ENCODE data around the gene ASTN1. TPM values are rescaled to one million over a fixed set of nuclear protein-coding genes. Genes with fewer than 3 reads are reported as not detected.

ASTN1 gene
- total RNA-seq (2011; cell fraction: chromatin; rRNA removed; ENCODE audit: low replicate concordance), result 0.18 and 0.21 TPM in 2 replicates
- total RNA-seq (2011; cell fraction: nucleolus; rRNA removed), result 0.13 and 0.33 TPM in 2 replicates
- total RNA-seq (2011; cell fraction: nucleoplasm; rRNA removed), result 0.22 and 0.23 TPM in 2 replicates
- total RNA-seq (2014; rRNA removed), result 0.05 and 0.33 TPM in 2 replicates
- 0.18 and 0.22 TPM in 2 replicates for total RNA-seq (2014; rRNA removed; fragmentation: Illumina TruSeq; extraction: Trizol)
- 0.15 and 0.18 TPM in 2 replicates for total RNA-seq (2015; rRNA removed; fragmentation: Illumina TruSeq; extraction: Trizol)
- total RNA-seq (2021), result 0.11 and 0.22 TPM in 2 replicates
- polyA plus RNA-seq (2011; rRNA removed), result 0.01 and 0.08 TPM in 2 replicates
- 0.03 and 0.18 TPM in 2 replicates for polyA plus RNA-seq (2011; cell fraction: cytosol; rRNA removed)
- polyA plus RNA-seq (2011; cell fraction: nucleus; rRNA removed), result 0.01 and 0.10 TPM in 2 replicates
- 0.17 and 0.43 TPM in 2 replicates for polyA plus RNA-seq (2012)
- 0.14 and 0.16 TPM in 2 replicates for polyA plus RNA-seq (2014; fragmentation: Illumina TruSeq; extraction: Trizol)
- under 1 TPM; 0.15 to 0.22 TPM for polyA plus RNA-seq (2014; fragmentation: Nextera tagmentation; extraction: Ambion mirVana)
- polyA plus RNA-seq (2014; rRNA removed), result 0.20 TPM in 2 replicates
- polyA minus RNA-seq (2011; rRNA and poly(A)+ RNA removed), result 0.03 TPM in 1 of 2 replicates, not detected in the other
- not detected in 2 replicates for polyA minus RNA-seq (2011; cell fraction: cytosol; rRNA and poly(A)+ RNA removed)
- polyA minus RNA-seq (2011; cell fraction: nucleus; rRNA and poly(A)+ RNA removed), result 0.13 TPM in 1 of 2 replicates, not detected in the other
- percentile 9 among the genes with signal in this experiment for Bru-seq, nascent RNA
- BruChase-seq, experiment 1, labeled RNA remaining after a 2-hour chase, result percentile 14 among the genes with signal in this experiment
- BruChase-seq, experiment 2, labeled RNA remaining after a 6-hour chase, result percentile 13 among the genes with signal in this experiment
- long read RNA-seq, experiment 1, partial matches to known transcripts, result 0 of 1 reads
- long read RNA-seq, experiment 1, other reads (novel, unspliced or antisense), result 1 of 1 reads
- long read RNA-seq, experiment 2, result 0 reads
- long read RNA-seq, experiment 3, partial matches to known transcripts, result 0 of 2 reads
- long read RNA-seq, experiment 3, other reads (novel, unspliced or antisense), result 2 of 2 reads

- H3K4me3 ChIP-seq, result no peak within 1 kb of the TSS
- CTCF ChIA-PET (ENCODE audit: low intra/inter-chr PET ratio), result no interaction called here
- no peaks in the 10 kb centered on the region for H3K79me2 ChIP-seq (ENCODE audit: control insufficient read depth, insufficient read depth, low read length)
- ATAC-seq, result no peak; the same call in 2 of the 3 replicates
- no TSS peak for BruUV-seq (replicated peaks)
- FAIRE-seq, result no peak
- 0 out of 5 replicates have a peak, but pooled peaks cover 0 to 4% of the 10 kb centered on the region in 2 experiments for H3K27me3 ChIP-seq (ENCODE audit: control insufficient read depth in 2 of 2, insufficient read depth in 2 of 2, low read length in 2 of 2)
- DNase-seq (ENCODE audit: extremely low read depth in 1 of 4, low spot score in 3 of 4), result no peak
- H3K9me1 ChIP-seq (ENCODE audit: control insufficient read depth, insufficient read depth, low read length), result no peaks in the 10 kb centered on the region
- no peaks in the 10 kb centered on the region for H4K20me1 ChIP-seq (replicated peaks; ENCODE audit: control insufficient read depth, insufficient read depth, low read length)
- intact Hi-C loops (cut with micrococcal nuclease), result no loop called here
- 2% methylated on average over 33 of the region's 49 CpGs for WGBS (ENCODE audit: insufficient coverage, low coverage, missing lambda C conversion rate)
- H3K36me3 ChIP-seq (ENCODE audit: control insufficient read depth, insufficient read depth, low read length), result no peaks in the 10 kb centered on the region
- no peak within 1 kb of the TSS for H2AFZ ChIP-seq (ENCODE audit: low read depth, low read length)
- POLR2A ChIA-PET, result interaction anchor here (0.6 to 0.7 kb wide), 2 partner anchors 55 to 113 kb away, joined by 3 to 4 read pairs; no protein-coding TSS in a partner anchor
- no peak within 1 kb of the TSS for H3K4me2 ChIP-seq (ENCODE audit: insufficient read depth, low read length)
- no peak within 1 kb of the TSS for H3K27ac ChIP-seq (ENCODE audit: extremely low read depth, low read depth, low read length)
- H3K4me1 ChIP-seq (replicated peaks in 1 of 2; ENCODE audit: control insufficient read depth in 2 of 2, insufficient read depth in 2 of 2, low read length in 2 of 2), result peaks cover 0 to 5% of the 10 kb centered on the region in 2 experiments; a peak in 1 of 5 replicates
- TF ChIP-seq RBM22 (IDR thresholded peaks at IDR 0.05; ENCODE audit: low read depth, low read length, poor library complexity, severe bottlenecking), result no peak
- TF ChIP-seq ZNF384 (IDR thresholded peaks at IDR 0.05; ENCODE audit: low read depth, low read length), result no peak
- TF ChIP-seq DIDO1 (tag; IDR thresholded peaks at IDR 0.05; ENCODE audit: low read depth), result no peak
- TF ChIP-seq GATAD2A (IDR thresholded peaks at IDR 0.05), result no peak
- no peak for TF ChIP-seq PHF20 (IDR thresholded peaks at IDR 0.05; ENCODE audit: partially characterized antibody)
- no peak for TF ChIP-seq EGR1 (conservative IDR thresholded peaks at IDR 0.05)
- no peaks in the 10 kb centered on the region for H3K9me3 ChIP-seq (replicated peaks; ENCODE audit: control insufficient read depth, insufficient read depth, low read depth, low read length)
- H3K9ac ChIP-seq (ENCODE audit: insufficient read depth in 1 of 2, low read depth in 2 of 2, low read length in 2 of 2), result no peak within 1 kb of the TSS
- in situ Hi-C loops (cut with MboI), result no loop called here
Measured at GRCh38 chr1:177164380-177165068, at the start of gene ASTN1. ASTN1 (minus strand) TSS chr1:177164712; CDS start chr1:177164676, 36 bp downstream.

All from K562 (cell line).